WTC11 (cell line): ENCODE results near the gene ZNF804A. TPM values are rescaled to one million over a fixed set of nuclear protein-coding genes. Genes with fewer than 3 reads are reported as not detected.

ENCODE experiments used
- ATAC-seq: fragments of 200-7000 bp; cut with Tn5 transposase; 2 replicates; pipeline ENCODE4 v1.10.0; 2021; ENCODE audit warnings: mild to moderate bottlenecking, moderate library complexity
- CTCF ChIA-PET: fragments of 300-600 bp; sonication (Branson Sonifier 250); formaldehyde crosslinking; loops from one replicate; lab custom pipeline; 2021; ENCODE audit warnings: antibody characterized with exemption; lab: Charles Lee
- POLR2A ChIA-PET: fragments of 350-600 bp; sonication (Branson Sonifier 250); formaldehyde crosslinking; loops from one replicate; lab custom pipeline; 2021; ENCODE audit warnings: antibody characterized with exemption; lab: Charles Lee
- DNase-seq: peaks from one replicate; pipeline ENCODE4 v3.0.0; 2021; ENCODE audit warnings: low spot score
- H3K27ac Mint-ChIP-seq: 2 replicates; pipeline ENCODE4 v1.8.0; 2021; ENCODE audit warnings: mixed read lengths
- H3K27me3 Mint-ChIP-seq: 2 replicates; pipeline ENCODE4 v1.8.0; 2021; ENCODE audit warnings: low read depth, mild to moderate bottlenecking, moderate library complexity, mixed read lengths
- H3K36me3 Mint-ChIP-seq: 2 replicates; pipeline ENCODE4 v1.8.0; 2021; ENCODE audit warnings: mixed read lengths
- H3K4me1 Mint-ChIP-seq: 2 replicates; pipeline ENCODE4 v1.8.0; 2022; ENCODE audit warnings: mixed read lengths
- H3K4me3 Mint-ChIP-seq: 2 replicates; pipeline ENCODE4 v1.8.0; 2021; ENCODE audit warnings: mild to moderate bottlenecking, moderate library complexity, mixed read lengths
- H3K9me3 Mint-ChIP-seq: 2 replicates; pipeline ENCODE4 v1.8.0; 2021; ENCODE audit warnings: mixed read lengths
- ELF4 ChIP-seq: sonication (generic); formaldehyde crosslinking; IDR thresholded peaks from 2 replicates; pipeline ENCODE4 v1.8.1; 2022; ENCODE audit warnings: low read depth, mild to moderate bottlenecking, moderate library complexity, missing genetic modification reagents
- FOXP1 ChIP-seq: sonication (generic); formaldehyde crosslinking; IDR thresholded peaks from 2 replicates; pipeline ENCODE4 v1.8.0; 2022; ENCODE audit warnings: missing genetic modification reagents, mild to moderate bottlenecking, moderate library complexity, borderline replicate concordance
- NFYB ChIP-seq: sonication (generic); formaldehyde crosslinking; conservative IDR thresholded peaks from 2 replicates; pipeline ENCODE4 v1.8.0; 2022; ENCODE audit warnings: low read depth, missing genetic modification reagents
- NR2C2 ChIP-seq: sonication (generic); formaldehyde crosslinking; IDR thresholded peaks from 2 replicates; pipeline ENCODE4 v1.8.0; 2022; ENCODE audit warnings: mild to moderate bottlenecking, missing genetic modification reagents
- OVOL2 ChIP-seq: fragments of 250-450 bp; sonication (Bioruptor Pico); IDR thresholded peaks from 2 replicates; pipeline ENCODE4 v1.9.0; 2021; ENCODE audit warnings: mild to moderate bottlenecking, borderline replicate concordance
- PRRX2 ChIP-seq: fragments of 250-450 bp; sonication (Bioruptor Pico); IDR thresholded peaks from 2 replicates; pipeline ENCODE4 v1.8.0; 2021; ENCODE audit warnings: mild to moderate bottlenecking
- SMAD4 ChIP-seq: sonication (generic); formaldehyde crosslinking; IDR thresholded peaks from 2 replicates; pipeline ENCODE4 v1.8.0; 2022; ENCODE audit warnings: mild to moderate bottlenecking, missing genetic modification reagents
- SP1 ChIP-seq: sonication (generic); formaldehyde crosslinking; conservative IDR thresholded peaks from 2 replicates; pipeline ENCODE4 v1.8.1; 2022; ENCODE audit warnings: missing genetic modification reagents
- ZNF121 ChIP-seq: sonication (generic); formaldehyde crosslinking; IDR thresholded peaks from 2 replicates; pipeline ENCODE4 v1.8.0; 2023; ENCODE audit warnings: missing genetic modification reagents
- ZNF219 ChIP-seq: sonication (generic); formaldehyde crosslinking; IDR thresholded peaks from 2 replicates; pipeline ENCODE4 v1.8.0; 2023; ENCODE audit warnings: missing genetic modification reagents, mild to moderate bottlenecking, borderline replicate concordance
- ZNF263 ChIP-seq: sonication (generic); formaldehyde crosslinking; IDR thresholded peaks from 2 replicates; pipeline ENCODE4 v1.8.1; 2022; ENCODE audit warnings: low read depth, mild to moderate bottlenecking, moderate library complexity, missing genetic modification reagents
- ZNF416 ChIP-seq: fragments of 250-450 bp; sonication (Bioruptor Pico); IDR thresholded peaks from 2 replicates; pipeline ENCODE4 v1.9.0; 2021; ENCODE audit warnings: mild to moderate bottlenecking, inconsistent platforms
- total RNA-seq: library from RNA; stranded (reverse); gene quantifications from 3 replicates; pipeline ENCODE4 v1.2.3, GENCODE V29; 2021
- TF ChIP-seq, protein P1 (sequence below): sonication (generic); formaldehyde crosslinking; conservative IDR thresholded peaks from 2 replicates; pipeline ENCODE4 v1.8.1; 2022; ENCODE audit warnings: mild to moderate bottlenecking, missing genetic modification reagents
- TF ChIP-seq, protein P2 (sequence below): sonication (generic); formaldehyde crosslinking; IDR thresholded peaks from 2 replicates; pipeline ENCODE4 v1.8.0; 2023; ENCODE audit warnings: missing genetic modification reagents, mild to moderate bottlenecking, borderline replicate concordance
- TF ChIP-seq, protein P3 (sequence below): fragments of 250-450 bp; sonication (Bioruptor Pico); IDR thresholded peaks from 2 replicates; pipeline ENCODE4 v1.9.0; 2021; ENCODE audit warnings: mild to moderate bottlenecking, borderline replicate concordance
- TF ChIP-seq, protein P4 (sequence below): sonication (generic); formaldehyde crosslinking; IDR thresholded peaks from 2 replicates; pipeline ENCODE4 v1.8.1; 2023; ENCODE audit warnings: mild to moderate bottlenecking, missing genetic modification reagents
- TF ChIP-seq, protein P5 (sequence below): sonication (generic); formaldehyde crosslinking; IDR thresholded peaks from 2 replicates; pipeline ENCODE4 v1.8.0; 2022; ENCODE audit warnings: mild to moderate bottlenecking, missing genetic modification reagents
- TF ChIP-seq, protein P6 (sequence below): sonication (generic); formaldehyde crosslinking; IDR thresholded peaks from 2 replicates; pipeline ENCODE4 v1.8.1; 2023; ENCODE audit warnings: mild to moderate bottlenecking, missing genetic modification reagents, borderline replicate concordance

Gene ZNF804A
- total RNA-seq, 1 experiment from 2014 or later = not detected

DNA sequence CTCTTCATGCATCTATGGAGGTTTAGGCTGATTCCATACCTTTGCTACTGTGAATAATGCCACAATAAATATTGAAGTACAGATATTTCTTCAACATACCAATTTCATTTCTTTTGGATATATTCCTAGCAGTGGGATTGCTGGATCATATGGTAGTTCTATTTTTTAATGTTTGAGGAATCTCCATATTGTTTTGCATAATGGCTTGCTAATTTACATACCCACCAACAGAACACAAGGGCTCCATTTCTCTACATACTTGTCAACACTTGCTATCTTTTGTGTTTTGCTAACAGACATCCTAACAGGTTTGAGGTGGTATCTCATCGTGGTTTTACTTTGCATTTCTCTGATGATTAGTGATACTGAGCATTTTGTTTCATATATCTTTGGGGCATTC, 253.2 kb downstream of the ZNF804A start:
- ATAC-seq = no peak
- Mint-ChIP-seq H3K27me3 (no peaks in the 10 kb centered on the region), H3K9me3 (no peaks in the 10 kb centered on the region), H3K27ac (no peak overlapping the region), H3K36me3 (no peaks in the 10 kb centered on the region), H3K4me1 (peaks cover 8% of the 10 kb centered on the region), H3K4me3 (no peak overlapping the region)
- no peak for DNase-seq
- ChIA-PET CTCF (no interaction called here), POLR2A (no interaction called here)
- TF ChIP-seq ZNF219 (CRISPR knock-in tag) = no peak
- TF ChIP-seq ZNF416 (CRISPR knock-in tag) = no peak
- no peak for TF ChIP-seq ZNF263 (CRISPR knock-in tag)

DNA sequence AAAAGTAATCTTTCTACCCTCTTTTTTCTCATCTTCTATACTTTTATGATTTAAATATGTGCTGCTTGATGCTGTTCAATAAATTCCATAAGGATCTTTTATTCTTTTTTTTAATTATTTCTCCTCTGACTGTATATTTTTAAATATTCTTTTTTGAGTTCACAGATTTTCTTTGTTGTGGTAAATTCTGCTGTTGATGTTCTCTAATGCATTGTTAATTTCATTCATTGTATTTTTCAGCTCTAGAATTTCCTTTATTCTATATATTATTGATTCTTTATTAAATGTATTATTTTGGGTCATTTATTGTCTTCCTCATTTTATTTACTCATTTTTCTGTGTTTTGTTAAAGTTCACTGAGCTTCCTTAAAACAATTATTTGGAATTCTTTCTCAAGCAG, 260.9 kb downstream of the ZNF804A start:
- DNase-seq (no peak), ATAC-seq (no peak)
- no peak overlapping the region for H3K27ac Mint-ChIP-seq
- peaks cover 7% of the 10 kb centered on the region for H3K36me3 Mint-ChIP-seq
- peaks cover 16% of the 10 kb centered on the region for H3K9me3 Mint-ChIP-seq
- CTCF ChIA-PET = no interaction called here
- no peaks in the 10 kb centered on the region for H3K4me1 Mint-ChIP-seq
- no peak for TF ChIP-seq PRRX2
- no peak for TF ChIP-seq ELF4 (CRISPR knock-in tag)
- no peak for TF ChIP-seq ZNF416 (CRISPR knock-in tag)
- TF ChIP-seq, protein P1, sequence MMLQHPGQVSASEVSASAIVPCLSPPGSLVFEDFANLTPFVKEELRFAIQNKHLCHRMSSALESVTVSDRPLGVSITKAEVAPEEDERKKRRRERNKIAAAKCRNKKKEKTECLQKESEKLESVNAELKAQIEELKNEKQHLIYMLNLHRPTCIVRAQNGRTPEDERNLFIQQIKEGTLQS (CRISPR knock-in tag) = no peak
- TF ChIP-seq, protein P2, sequence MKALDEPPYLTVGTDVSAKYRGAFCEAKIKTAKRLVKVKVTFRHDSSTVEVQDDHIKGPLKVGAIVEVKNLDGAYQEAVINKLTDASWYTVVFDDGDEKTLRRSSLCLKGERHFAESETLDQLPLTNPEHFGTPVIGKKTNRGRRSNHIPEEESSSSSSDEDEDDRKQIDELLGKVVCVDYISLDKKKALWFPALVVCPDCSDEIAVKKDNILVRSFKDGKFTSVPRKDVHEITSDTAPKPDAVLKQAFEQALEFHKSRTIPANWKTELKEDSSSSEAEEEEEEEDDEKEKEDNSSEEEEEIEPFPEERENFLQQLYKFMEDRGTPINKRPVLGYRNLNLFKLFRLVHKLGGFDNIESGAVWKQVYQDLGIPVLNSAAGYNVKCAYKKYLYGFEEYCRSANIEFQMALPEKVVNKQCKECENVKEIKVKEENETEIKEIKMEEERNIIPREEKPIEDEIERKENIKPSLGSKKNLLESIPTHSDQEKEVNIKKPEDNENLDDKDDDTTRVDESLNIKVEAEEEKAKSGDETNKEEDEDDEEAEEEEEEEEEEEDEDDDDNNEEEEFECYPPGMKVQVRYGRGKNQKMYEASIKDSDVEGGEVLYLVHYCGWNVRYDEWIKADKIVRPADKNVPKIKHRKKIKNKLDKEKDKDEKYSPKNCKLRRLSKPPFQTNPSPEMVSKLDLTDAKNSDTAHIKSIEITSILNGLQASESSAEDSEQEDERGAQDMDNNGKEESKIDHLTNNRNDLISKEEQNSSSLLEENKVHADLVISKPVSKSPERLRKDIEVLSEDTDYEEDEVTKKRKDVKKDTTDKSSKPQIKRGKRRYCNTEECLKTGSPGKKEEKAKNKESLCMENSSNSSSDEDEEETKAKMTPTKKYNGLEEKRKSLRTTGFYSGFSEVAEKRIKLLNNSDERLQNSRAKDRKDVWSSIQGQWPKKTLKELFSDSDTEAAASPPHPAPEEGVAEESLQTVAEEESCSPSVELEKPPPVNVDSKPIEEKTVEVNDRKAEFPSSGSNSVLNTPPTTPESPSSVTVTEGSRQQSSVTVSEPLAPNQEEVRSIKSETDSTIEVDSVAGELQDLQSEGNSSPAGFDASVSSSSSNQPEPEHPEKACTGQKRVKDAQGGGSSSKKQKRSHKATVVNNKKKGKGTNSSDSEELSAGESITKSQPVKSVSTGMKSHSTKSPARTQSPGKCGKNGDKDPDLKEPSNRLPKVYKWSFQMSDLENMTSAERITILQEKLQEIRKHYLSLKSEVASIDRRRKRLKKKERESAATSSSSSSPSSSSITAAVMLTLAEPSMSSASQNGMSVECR = no peak
- TF ChIP-seq ZNF121 = no peak
- TF ChIP-seq, protein P3, sequence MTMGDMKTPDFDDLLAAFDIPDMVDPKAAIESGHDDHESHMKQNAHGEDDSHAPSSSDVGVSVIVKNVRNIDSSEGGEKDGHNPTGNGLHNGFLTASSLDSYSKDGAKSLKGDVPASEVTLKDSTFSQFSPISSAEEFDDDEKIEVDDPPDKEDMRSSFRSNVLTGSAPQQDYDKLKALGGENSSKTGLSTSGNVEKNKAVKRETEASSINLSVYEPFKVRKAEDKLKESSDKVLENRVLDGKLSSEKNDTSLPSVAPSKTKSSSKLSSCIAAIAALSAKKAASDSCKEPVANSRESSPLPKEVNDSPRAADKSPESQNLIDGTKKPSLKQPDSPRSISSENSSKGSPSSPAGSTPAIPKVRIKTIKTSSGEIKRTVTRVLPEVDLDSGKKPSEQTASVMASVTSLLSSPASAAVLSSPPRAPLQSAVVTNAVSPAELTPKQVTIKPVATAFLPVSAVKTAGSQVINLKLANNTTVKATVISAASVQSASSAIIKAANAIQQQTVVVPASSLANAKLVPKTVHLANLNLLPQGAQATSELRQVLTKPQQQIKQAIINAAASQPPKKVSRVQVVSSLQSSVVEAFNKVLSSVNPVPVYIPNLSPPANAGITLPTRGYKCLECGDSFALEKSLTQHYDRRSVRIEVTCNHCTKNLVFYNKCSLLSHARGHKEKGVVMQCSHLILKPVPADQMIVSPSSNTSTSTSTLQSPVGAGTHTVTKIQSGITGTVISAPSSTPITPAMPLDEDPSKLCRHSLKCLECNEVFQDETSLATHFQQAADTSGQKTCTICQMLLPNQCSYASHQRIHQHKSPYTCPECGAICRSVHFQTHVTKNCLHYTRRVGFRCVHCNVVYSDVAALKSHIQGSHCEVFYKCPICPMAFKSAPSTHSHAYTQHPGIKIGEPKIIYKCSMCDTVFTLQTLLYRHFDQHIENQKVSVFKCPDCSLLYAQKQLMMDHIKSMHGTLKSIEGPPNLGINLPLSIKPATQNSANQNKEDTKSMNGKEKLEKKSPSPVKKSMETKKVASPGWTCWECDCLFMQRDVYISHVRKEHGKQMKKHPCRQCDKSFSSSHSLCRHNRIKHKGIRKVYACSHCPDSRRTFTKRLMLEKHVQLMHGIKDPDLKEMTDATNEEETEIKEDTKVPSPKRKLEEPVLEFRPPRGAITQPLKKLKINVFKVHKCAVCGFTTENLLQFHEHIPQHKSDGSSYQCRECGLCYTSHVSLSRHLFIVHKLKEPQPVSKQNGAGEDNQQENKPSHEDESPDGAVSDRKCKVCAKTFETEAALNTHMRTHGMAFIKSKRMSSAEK (CRISPR knock-in tag) = no peak
- TF ChIP-seq, protein P4, sequence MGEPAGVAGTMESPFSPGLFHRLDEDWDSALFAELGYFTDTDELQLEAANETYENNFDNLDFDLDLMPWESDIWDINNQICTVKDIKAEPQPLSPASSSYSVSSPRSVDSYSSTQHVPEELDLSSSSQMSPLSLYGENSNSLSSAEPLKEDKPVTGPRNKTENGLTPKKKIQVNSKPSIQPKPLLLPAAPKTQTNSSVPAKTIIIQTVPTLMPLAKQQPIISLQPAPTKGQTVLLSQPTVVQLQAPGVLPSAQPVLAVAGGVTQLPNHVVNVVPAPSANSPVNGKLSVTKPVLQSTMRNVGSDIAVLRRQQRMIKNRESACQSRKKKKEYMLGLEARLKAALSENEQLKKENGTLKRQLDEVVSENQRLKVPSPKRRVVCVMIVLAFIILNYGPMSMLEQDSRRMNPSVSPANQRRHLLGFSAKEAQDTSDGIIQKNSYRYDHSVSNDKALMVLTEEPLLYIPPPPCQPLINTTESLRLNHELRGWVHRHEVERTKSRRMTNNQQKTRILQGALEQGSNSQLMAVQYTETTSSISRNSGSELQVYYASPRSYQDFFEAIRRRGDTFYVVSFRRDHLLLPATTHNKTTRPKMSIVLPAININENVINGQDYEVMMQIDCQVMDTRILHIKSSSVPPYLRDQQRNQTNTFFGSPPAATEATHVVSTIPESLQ (CRISPR knock-in tag) = no peak
- TF ChIP-seq FOXP1 (CRISPR knock-in tag) = no peak
- no peak for TF ChIP-seq OVOL2 (CRISPR knock-in tag)
- TF ChIP-seq, protein P5, sequence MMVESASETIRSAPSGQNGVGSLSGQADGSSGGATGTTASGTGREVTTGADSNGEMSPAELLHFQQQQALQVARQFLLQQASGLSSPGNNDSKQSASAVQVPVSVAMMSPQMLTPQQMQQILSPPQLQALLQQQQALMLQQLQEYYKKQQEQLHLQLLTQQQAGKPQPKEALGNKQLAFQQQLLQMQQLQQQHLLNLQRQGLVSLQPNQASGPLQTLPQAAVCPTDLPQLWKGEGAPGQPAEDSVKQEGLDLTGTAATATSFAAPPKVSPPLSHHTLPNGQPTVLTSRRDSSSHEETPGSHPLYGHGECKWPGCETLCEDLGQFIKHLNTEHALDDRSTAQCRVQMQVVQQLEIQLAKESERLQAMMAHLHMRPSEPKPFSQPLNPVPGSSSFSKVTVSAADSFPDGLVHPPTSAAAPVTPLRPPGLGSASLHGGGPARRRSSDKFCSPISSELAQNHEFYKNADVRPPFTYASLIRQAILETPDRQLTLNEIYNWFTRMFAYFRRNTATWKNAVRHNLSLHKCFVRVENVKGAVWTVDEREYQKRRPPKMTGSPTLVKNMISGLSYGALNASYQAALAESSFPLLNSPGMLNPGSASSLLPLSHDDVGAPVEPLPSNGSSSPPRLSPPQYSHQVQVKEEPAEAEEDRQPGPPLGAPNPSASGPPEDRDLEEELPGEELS (CRISPR knock-in tag) = no peak
- TF ChIP-seq NR2C2 (CRISPR knock-in tag) = no peak
- no peak for TF ChIP-seq ZNF219 (CRISPR knock-in tag)
- TF ChIP-seq, protein P6, sequence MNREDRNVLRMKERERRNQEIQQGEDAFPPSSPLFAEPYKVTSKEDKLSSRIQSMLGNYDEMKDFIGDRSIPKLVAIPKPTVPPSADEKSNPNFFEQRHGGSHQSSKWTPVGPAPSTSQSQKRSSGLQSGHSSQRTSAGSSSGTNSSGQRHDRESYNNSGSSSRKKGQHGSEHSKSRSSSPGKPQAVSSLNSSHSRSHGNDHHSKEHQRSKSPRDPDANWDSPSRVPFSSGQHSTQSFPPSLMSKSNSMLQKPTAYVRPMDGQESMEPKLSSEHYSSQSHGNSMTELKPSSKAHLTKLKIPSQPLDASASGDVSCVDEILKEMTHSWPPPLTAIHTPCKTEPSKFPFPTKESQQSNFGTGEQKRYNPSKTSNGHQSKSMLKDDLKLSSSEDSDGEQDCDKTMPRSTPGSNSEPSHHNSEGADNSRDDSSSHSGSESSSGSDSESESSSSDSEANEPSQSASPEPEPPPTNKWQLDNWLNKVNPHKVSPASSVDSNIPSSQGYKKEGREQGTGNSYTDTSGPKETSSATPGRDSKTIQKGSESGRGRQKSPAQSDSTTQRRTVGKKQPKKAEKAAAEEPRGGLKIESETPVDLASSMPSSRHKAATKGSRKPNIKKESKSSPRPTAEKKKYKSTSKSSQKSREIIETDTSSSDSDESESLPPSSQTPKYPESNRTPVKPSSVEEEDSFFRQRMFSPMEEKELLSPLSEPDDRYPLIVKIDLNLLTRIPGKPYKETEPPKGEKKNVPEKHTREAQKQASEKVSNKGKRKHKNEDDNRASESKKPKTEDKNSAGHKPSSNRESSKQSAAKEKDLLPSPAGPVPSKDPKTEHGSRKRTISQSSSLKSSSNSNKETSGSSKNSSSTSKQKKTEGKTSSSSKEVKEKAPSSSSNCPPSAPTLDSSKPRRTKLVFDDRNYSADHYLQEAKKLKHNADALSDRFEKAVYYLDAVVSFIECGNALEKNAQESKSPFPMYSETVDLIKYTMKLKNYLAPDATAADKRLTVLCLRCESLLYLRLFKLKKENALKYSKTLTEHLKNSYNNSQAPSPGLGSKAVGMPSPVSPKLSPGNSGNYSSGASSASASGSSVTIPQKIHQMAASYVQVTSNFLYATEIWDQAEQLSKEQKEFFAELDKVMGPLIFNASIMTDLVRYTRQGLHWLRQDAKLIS (CRISPR knock-in tag) = no peak
- no peak for TF ChIP-seq SP1 (CRISPR knock-in tag)
- no peak for TF ChIP-seq NFYB
- no peak for TF ChIP-seq SMAD4 (CRISPR knock-in tag)
- TF ChIP-seq, all 79 proteins: peak for 0
- Mint-ChIP-seq H3K4me3 (no peak overlapping the region), H3K27me3 (no peaks in the 10 kb centered on the region)
- POLR2A ChIA-PET = no interaction called here
